Cardiac muscle cell (in vitro differentiated cells and primary cell): Measurements from ENCODE around the gene FSHB. TPM values are rescaled to one million over a fixed set of nuclear protein-coding genes. Genes with fewer than 3 reads are reported as not detected.
"Not testable (repeated sequence)": the region's sequence is repeated elsewhere in the genome, so short reads cannot be mapped to it uniquely, and the experiment has no call there.

Experiments
- DNase-seq, 2 donors: peaks; one replicate each; pipeline versions ENCODE4 v3.0.0 to v3.0.0-alpha.2; 2010 to 2017; ENCODE audit warnings: low read depth in 1 of 2, low spot score in 1 of 2
- H3K27ac ChIP-seq: fragments of 200-600 bp; sonication (generic); 2 replicates; pipeline ENCODE4 v1.5.1; 2016
- H3K27me3 ChIP-seq: fragments of 200-600 bp; sonication (generic); 2 replicates; pipeline ENCODE4 v1.6.0; 2016; ENCODE audit warnings: control low read depth
- H3K36me3 ChIP-seq: fragments of 200-600 bp; sonication (generic); 2 replicates; pipeline ENCODE4 v1.5.1; 2016; ENCODE audit warnings: control low read depth
- H3K4me1 ChIP-seq: fragments of 200-600 bp; sonication (generic); 2 replicates; pipeline ENCODE4 v1.8.1; 2017; ENCODE audit warnings: low read depth, mild to moderate bottlenecking, mixed run types
- H3K4me3 ChIP-seq: fragments of 200-600 bp; sonication (generic); 2 replicates; pipeline ENCODE4 v1.5.1; 2016; ENCODE audit warnings: mild to moderate bottlenecking
- H3K9me3 ChIP-seq: fragments of 200-600 bp; sonication (generic); 2 replicates; pipeline ENCODE4 v1.5.1; 2017; ENCODE audit warnings: low read depth, mild to moderate bottlenecking, control low read depth
- CTCF ChIP-seq: IDR thresholded peaks from 2 replicates; pipeline ENCODE4 v1.5.1; 2012; ENCODE audit warnings: low read depth, mild to moderate bottlenecking, low read length
- polyA plus RNA-seq: library from polyadenylated mRNA; unstranded; fragments of >200 nt; fragmentation: Nextera tagmentation; extraction: Ambion mirVana; gene quantifications from 2 replicates; pipeline ENCODE4 v1.2.1, GENCODE V29; 2016
- total RNA-seq: library from RNA; depleted of rRNA; stranded (reverse); fragments of >200 nt; gene quantifications from 2 replicates; pipeline ENCODE4 v1.2.3, GENCODE V29; 2016

The FSHB gene
- total and polyA plus RNA-seq, 2 experiments from 2014 or later: not detected

- DNase-seq: no peak
- no peak overlapping the region for H3K4me3 ChIP-seq
- H3K36me3 ChIP-seq: no peaks in the 10 kb centered on the region
- TF ChIP-seq CTCF: no peak
- no peak overlapping the region for H3K27ac ChIP-seq
- H3K27me3 ChIP-seq: no peaks in the 10 kb centered on the region
- no peaks in the 10 kb centered on the region for H3K9me3 ChIP-seq
- no peaks in the 10 kb centered on the region for H3K4me1 ChIP-seq
These were observed 31.0 kb downstream of the FSHB start for GRCh38 chr11:30261821-30262220.

- not testable (repeated sequence) for H3K4me1 ChIP-seq, H3K9me3 ChIP-seq, DNase-seq
These were observed 37.8 kb downstream of the FSHB start for GRCh38 chr11:30268638-30269037.

GRCh38 chr11:30270671-30271070 lies 39.9 kb downstream of the FSHB start:
- H3K4me3 ChIP-seq: no peak overlapping the region
- TF ChIP-seq CTCF: no peak
- H3K9me3 ChIP-seq: no peaks in the 10 kb centered on the region
- H3K4me1 ChIP-seq: no peaks in the 10 kb centered on the region
- H3K27ac ChIP-seq: no peak overlapping the region
- no peaks in the 10 kb centered on the region for H3K27me3 ChIP-seq
- no peaks in the 10 kb centered on the region for H3K36me3 ChIP-seq
- DNase-seq: no peak

More at GRCh38 chr11:30268638-30269037, 37.8 kb downstream of the FSHB start:
- not testable (repeated sequence) for H3K27ac ChIP-seq, H3K4me3 ChIP-seq, H3K27me3 ChIP-seq, H3K36me3 ChIP-seq

- Histone ChIP-seq H3K9me3 (no peaks in the 10 kb centered on the region), H3K27ac (no peak overlapping the region), H3K4me3 (no peak overlapping the region), H3K36me3 (no peaks in the 10 kb centered on the region), H3K4me1 (no peaks in the 10 kb centered on the region), H3K27me3 (no peaks in the 10 kb centered on the region)
- DNase-seq: no peak
- no peak for TF ChIP-seq CTCF
These were observed 46.4 kb downstream of the FSHB start for GRCh38 chr11:30277176-30277575.

- no peak for DNase-seq
- Histone ChIP-seq H3K27ac (no peak overlapping the region), H3K36me3 (no peaks in the 10 kb centered on the region), H3K9me3 (no peaks in the 10 kb centered on the region), H3K4me3 (no peak overlapping the region), H3K27me3 (no peaks in the 10 kb centered on the region), H3K4me1 (no peaks in the 10 kb centered on the region)
- no peak for TF ChIP-seq CTCF
These were observed 49.0 kb downstream of the FSHB start for GRCh38 chr11:30279796-30280195.

- TF ChIP-seq CTCF: no peak
- no peaks in the 10 kb centered on the region for H3K36me3 ChIP-seq
- no peak overlapping the region for H3K4me3 ChIP-seq
- H3K27ac ChIP-seq: no peak overlapping the region
- no peaks in the 10 kb centered on the region for H3K4me1 ChIP-seq
- H3K27me3 ChIP-seq: no peaks in the 10 kb centered on the region
- H3K9me3 ChIP-seq: no peaks in the 10 kb centered on the region
- DNase-seq: no peak
These were observed 50.9 kb downstream of the FSHB start for GRCh38 chr11:30281476-30282288.
